ENCODE results near the gene CCNY.

Gene CCNY

DNA sequence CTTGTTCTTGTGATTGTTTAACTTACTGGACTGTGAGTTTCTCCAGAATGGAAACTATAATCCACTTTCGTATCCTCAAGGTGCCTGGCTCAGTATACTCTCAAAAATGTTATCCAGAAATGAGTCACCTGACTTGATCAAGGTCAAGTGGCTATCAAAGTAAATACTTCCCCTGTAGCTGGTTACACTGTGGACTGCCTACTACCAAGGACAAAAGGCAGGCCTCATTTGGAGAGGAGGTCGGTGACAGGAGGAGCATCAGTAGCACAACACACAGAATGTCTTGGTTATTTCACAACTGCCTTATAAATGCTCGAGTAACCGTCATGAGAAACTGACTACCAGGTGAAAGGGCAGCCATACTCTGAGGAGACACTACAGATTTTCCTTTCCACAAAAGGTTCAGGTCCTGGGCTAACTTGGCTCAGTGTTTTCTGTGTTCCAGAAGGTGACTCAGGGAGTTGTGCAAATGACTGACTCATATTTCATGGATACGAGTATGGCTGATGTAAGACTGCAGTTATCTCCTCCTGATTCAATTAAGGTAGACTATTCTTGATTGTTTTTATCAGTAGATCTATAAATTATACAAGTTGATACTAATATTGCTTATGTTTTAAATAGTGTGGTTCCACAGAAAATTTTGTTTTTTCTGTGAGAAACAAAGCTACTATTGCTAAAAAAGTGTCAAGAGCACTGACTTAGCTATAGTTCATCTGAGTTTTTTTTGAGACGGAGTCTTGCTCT is 4.2 kb upstream of the CCNY start:
- no peak for TF ChIP-seq CTCF (conservative IDR thresholded peaks at IDR 0.05; ENCODE audit: low read length)
- no peak for TF ChIP-seq EZH2phosphoT487 (IDR thresholded peaks at IDR 0.05; ENCODE audit: borderline replicate concordance)
- Histone ChIP-seq H3K9ac (ENCODE audit: low read depth, low read length, poor library complexity, severe bottlenecking) (no peak overlapping the region), H3K9me2 (replicated peaks; ENCODE audit: low read depth, low read length) (no peaks in the 10 kb centered on the region), H4K20me1 (ENCODE audit: insufficient read depth, low read length, poor library complexity, severe bottlenecking) (peaks cover 27% of the 10 kb centered on the region), H3K36me3 (ENCODE audit: insufficient read depth, low read length) (no peaks in the 10 kb centered on the region), H3F3A (ENCODE audit: low read depth) (no peaks in the 10 kb centered on the region), H3K4me3 (ENCODE audit: low read length, poor library complexity, severe bottlenecking) (no peak overlapping the region), H3K79me2 (ENCODE audit: insufficient read depth, low read length) (peaks cover 60% of the 10 kb centered on the region), H3K4me1 (ENCODE audit: insufficient read depth, low read length, poor library complexity, severe bottlenecking) (peaks cover 38% of the 10 kb centered on the region), H3K27me3 (ENCODE audit: insufficient read depth, low read length, poor library complexity, severe bottlenecking) (no peaks in the 10 kb centered on the region), H2AFZ (ENCODE audit: low read length) (no peak overlapping the region), H3K9me3 (ENCODE audit: insufficient read depth, low read depth, low read length) (no peaks in the 10 kb centered on the region), H3K4me2 (ENCODE audit: low read depth, low read length, poor library complexity, severe bottlenecking) (peak overlapping the region; percentile 3)

DNA sequence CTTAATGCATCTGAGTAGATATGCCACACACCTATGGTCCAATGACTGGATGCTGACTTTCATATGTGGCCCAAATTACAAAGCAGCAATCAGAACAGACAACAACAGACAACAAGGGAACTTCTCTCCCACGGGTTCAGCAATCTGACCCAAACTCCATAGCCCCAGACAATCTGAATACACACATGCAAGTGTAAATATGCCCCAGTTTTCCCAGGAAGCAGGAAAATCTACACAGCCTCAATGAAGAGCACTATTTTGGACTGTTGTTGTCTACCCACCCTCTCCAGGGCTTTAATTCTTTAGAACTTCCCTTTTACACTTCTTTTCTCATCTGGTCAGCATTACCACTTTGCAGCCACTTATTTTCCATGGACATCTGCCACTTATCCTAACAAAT is 2.0 kb upstream of the CCNY start:
- Histone ChIP-seq H3K27me3 (ENCODE audit: insufficient read depth, low read length, poor library complexity, severe bottlenecking) (no peaks in the 10 kb centered on the region), H3K79me2 (ENCODE audit: insufficient read depth, low read length) (peaks cover 82% of the 10 kb centered on the region), H2AFZ (ENCODE audit: low read length) (no peak overlapping the region), H4K20me1 (ENCODE audit: insufficient read depth, low read length, poor library complexity, severe bottlenecking) (peaks cover 49% of the 10 kb centered on the region), H3K4me3 (ENCODE audit: low read length, poor library complexity, severe bottlenecking) (peak overlapping the region; percentile 95), H3F3A (ENCODE audit: low read depth) (peaks cover 3% of the 10 kb centered on the region; the same call in 1 of the 2 replicates), H3K9me2 (replicated peaks; ENCODE audit: low read depth, low read length) (no peaks in the 10 kb centered on the region), H3K9me3 (ENCODE audit: insufficient read depth, low read depth, low read length) (no peaks in the 10 kb centered on the region), H3K9ac (ENCODE audit: low read depth, low read length, poor library complexity, severe bottlenecking) (peak overlapping the region; percentile 40), H3K36me3 (ENCODE audit: insufficient read depth, low read length) (no peaks in the 10 kb centered on the region), H3K4me1 (ENCODE audit: insufficient read depth, low read length, poor library complexity, severe bottlenecking) (peaks cover 48% of the 10 kb centered on the region), H3K4me2 (ENCODE audit: low read depth, low read length, poor library complexity, severe bottlenecking) (peak overlapping the region; percentile 100)
- TF ChIP-seq EZH2phosphoT487 (IDR thresholded peaks at IDR 0.05; ENCODE audit: borderline replicate concordance): no peak
- no peak for TF ChIP-seq CTCF (conservative IDR thresholded peaks at IDR 0.05; ENCODE audit: low read length)

DNA sequence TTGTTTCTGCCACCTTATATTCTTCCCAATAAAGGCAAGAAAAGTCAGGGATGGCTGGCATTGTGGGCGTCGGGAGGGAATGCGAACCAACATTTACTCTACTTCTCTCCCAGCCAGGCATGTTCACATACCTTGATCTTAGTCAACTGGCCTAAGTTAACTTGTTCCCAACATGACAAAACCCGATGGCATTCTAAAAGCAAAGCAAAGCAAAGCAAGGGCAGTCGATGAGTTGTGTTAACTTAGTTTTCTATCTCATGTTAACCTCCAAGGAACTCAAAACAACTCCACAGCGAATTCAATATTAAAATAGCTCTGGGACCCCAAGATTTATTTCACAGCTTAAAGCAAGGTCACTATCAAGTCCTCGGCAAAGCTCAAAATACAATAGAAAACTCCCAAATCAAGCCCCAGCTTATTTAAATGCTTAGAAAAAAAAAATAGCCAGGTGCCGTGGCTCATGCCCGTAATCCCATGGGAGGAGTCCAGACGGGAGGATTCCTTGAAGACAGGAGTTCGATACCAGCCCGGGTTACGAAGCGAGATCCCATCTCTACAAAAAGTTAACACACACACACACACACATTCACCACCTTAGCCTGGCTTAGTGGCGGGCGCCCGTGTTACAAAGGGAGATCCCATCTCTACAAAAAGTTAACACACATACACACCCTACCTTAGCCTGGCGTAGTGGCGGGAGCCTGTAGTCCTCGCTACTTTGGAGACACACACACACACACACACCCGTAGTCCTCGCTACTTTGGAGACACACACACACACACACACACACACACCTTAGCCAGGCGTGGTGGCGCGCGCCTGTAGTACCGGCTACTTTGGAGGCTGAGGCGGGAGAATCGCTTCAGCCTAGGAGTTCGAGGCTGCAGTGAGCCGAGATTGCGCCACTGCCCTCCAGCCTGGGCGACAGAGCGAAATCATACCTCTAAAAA is 901 bp upstream of the CCNY start:
- no peaks in the 10 kb centered on the region for H3K9me2 ChIP-seq (replicated peaks; ENCODE audit: low read depth, low read length)
- peak overlapping the region; percentile 77 for H3K9ac ChIP-seq (ENCODE audit: low read depth, low read length, poor library complexity, severe bottlenecking)
- peak overlapping the region; percentile 100 for H3K4me2 ChIP-seq (ENCODE audit: low read depth, low read length, poor library complexity, severe bottlenecking)
- peak overlapping the region; percentile 95 for H3K4me3 ChIP-seq (ENCODE audit: low read length, poor library complexity, severe bottlenecking)
- peaks cover 60% of the 10 kb centered on the region for H4K20me1 ChIP-seq (ENCODE audit: insufficient read depth, low read length, poor library complexity, severe bottlenecking)
- H3K36me3 ChIP-seq (ENCODE audit: insufficient read depth, low read length): no peaks in the 10 kb centered on the region
- peaks cover 56% of the 10 kb centered on the region for H3K4me1 ChIP-seq (ENCODE audit: insufficient read depth, low read length, poor library complexity, severe bottlenecking)
- no peaks in the 10 kb centered on the region for H3K9me3 ChIP-seq (ENCODE audit: insufficient read depth, low read depth, low read length)
- peaks cover 84% of the 10 kb centered on the region for H3K79me2 ChIP-seq (ENCODE audit: insufficient read depth, low read length)
- TF ChIP-seq CTCF (conservative IDR thresholded peaks at IDR 0.05; ENCODE audit: low read length): no peak
- TF ChIP-seq EZH2phosphoT487 (IDR thresholded peaks at IDR 0.05; ENCODE audit: borderline replicate concordance): no peak
- no peaks in the 10 kb centered on the region for H3K27me3 ChIP-seq (ENCODE audit: insufficient read depth, low read length, poor library complexity, severe bottlenecking)
- peaks cover 3% of the 10 kb centered on the region; the same call in 1 of the 2 replicates for H3F3A ChIP-seq (ENCODE audit: low read depth)
- H2AFZ ChIP-seq (ENCODE audit: low read length): peak overlapping the region; percentile 95

Measured in Loucy (cell line).